Chondrocyte (in vitro differentiated cells): ENCODE measurements around the gene DAPK1. TPM values are rescaled to one million over a fixed set of nuclear protein-coding genes. Genes with fewer than 3 reads are reported as not detected.

Experiments used
- DNase-seq: peaks from one replicate; pipeline ENCODE4 v3.0.0; 2021; ENCODE audit warnings: mixed read lengths, low spot score
- H3K27ac Mint-ChIP-seq: one replicate; pipeline ENCODE4 v1.8.0; 2021; ENCODE audit warnings: mild to moderate bottlenecking, moderate library complexity, mixed read lengths; ENCODE audit not compliant: unreplicated experiment
- H3K27me3 Mint-ChIP-seq: 2 replicates; pipeline ENCODE4 v1.8.0; 2021; ENCODE audit warnings: low read depth, mixed read lengths
- H3K36me3 Mint-ChIP-seq: 2 replicates; pipeline ENCODE4 v1.8.0; 2021; ENCODE audit warnings: low read depth, mixed read lengths
- H3K4me1 Mint-ChIP-seq: 2 replicates; pipeline ENCODE4 v1.8.0; 2021; ENCODE audit warnings: low read depth, mild to moderate bottlenecking, mixed read lengths
- H3K4me3 Mint-ChIP-seq: one replicate; pipeline ENCODE4 v1.8.0; 2021; ENCODE audit warnings: mild to moderate bottlenecking, moderate library complexity, mixed read lengths; ENCODE audit not compliant: unreplicated experiment
- H3K9me3 Mint-ChIP-seq: 2 replicates; pipeline ENCODE4 v1.8.0; 2021; ENCODE audit warnings: low read depth, mixed read lengths
- CTCF ChIP-seq: fragments of 200-600 bp; sonication (generic); IDR thresholded peaks from 2 replicates; pipeline ENCODE4 v1.5.0; 2021; ENCODE audit warnings: antibody characterized with exemption, mild to moderate bottlenecking, moderate library complexity
- total RNA-seq: library from RNA; stranded (reverse); gene quantifications from 3 replicates; pipeline ENCODE4 v1.2.1, GENCODE V29; 2021

Gene DAPK1
- total RNA-seq, 1 donor from 2014 or later, result 87.9 TPM

GRCh38 chr9:87586731-87587355 lies 89.2 kb downstream of the DAPK1 start:
- no peaks in the 10 kb centered on the region for H3K9me3 Mint-ChIP-seq
- DNase-seq, result no peak
- no peak overlapping the region for H3K4me3 Mint-ChIP-seq
- no peaks in the 10 kb centered on the region for H3K36me3 Mint-ChIP-seq
- peaks cover 20% of the 10 kb centered on the region for H3K4me1 Mint-ChIP-seq
- no peak for TF ChIP-seq CTCF
- no peaks in the 10 kb centered on the region for H3K27me3 Mint-ChIP-seq
- H3K27ac Mint-ChIP-seq, result no peak overlapping the region

- Mint-ChIP-seq H3K9me3 (no peaks in the 10 kb centered on the region), H3K4me3 (no peak overlapping the region), H3K4me1 (peaks cover 18% of the 10 kb centered on the region), H3K36me3 (no peaks in the 10 kb centered on the region), H3K27ac (no peak overlapping the region), H3K27me3 (no peaks in the 10 kb centered on the region)
- TF ChIP-seq CTCF, result no peak
- no peak for DNase-seq
Measured at GRCh38 chr9:87587356-87587745, 89.7 kb downstream of the DAPK1 start.

GRCh38 chr9:87587864-87588263 lies 90.2 kb downstream of the DAPK1 start:
- H3K27me3 Mint-ChIP-seq, result no peaks in the 10 kb centered on the region
- peaks cover 22% of the 10 kb centered on the region for H3K4me1 Mint-ChIP-seq
- no peak overlapping the region for H3K27ac Mint-ChIP-seq
- DNase-seq, result no peak
- no peak for TF ChIP-seq CTCF
- no peaks in the 10 kb centered on the region for H3K36me3 Mint-ChIP-seq
- no peak overlapping the region for H3K4me3 Mint-ChIP-seq
- H3K9me3 Mint-ChIP-seq, result no peaks in the 10 kb centered on the region

GRCh38 chr9:87588339-87588738 lies 90.7 kb downstream of the DAPK1 start:
- Mint-ChIP-seq H3K4me1 (peaks cover 26% of the 10 kb centered on the region), H3K9me3 (no peaks in the 10 kb centered on the region), H3K27ac (no peak overlapping the region), H3K27me3 (no peaks in the 10 kb centered on the region), H3K4me3 (no peak overlapping the region), H3K36me3 (no peaks in the 10 kb centered on the region)
- no peak for TF ChIP-seq CTCF
- no peak for DNase-seq

- H3K27ac Mint-ChIP-seq, result no peak overlapping the region
- peaks cover 40% of the 10 kb centered on the region for H3K4me1 Mint-ChIP-seq
- H3K36me3 Mint-ChIP-seq, result peaks cover 3% of the 10 kb centered on the region
- no peak for TF ChIP-seq CTCF
- H3K4me3 Mint-ChIP-seq, result no peak overlapping the region
- H3K27me3 Mint-ChIP-seq, result no peaks in the 10 kb centered on the region
- H3K9me3 Mint-ChIP-seq, result no peaks in the 10 kb centered on the region
- no peak for DNase-seq
Measured at GRCh38 chr9:87590996-87591395, 93.3 kb downstream of the DAPK1 start.
